ENCODE results near the gene ECE2.

The ECE2 gene

DNA sequence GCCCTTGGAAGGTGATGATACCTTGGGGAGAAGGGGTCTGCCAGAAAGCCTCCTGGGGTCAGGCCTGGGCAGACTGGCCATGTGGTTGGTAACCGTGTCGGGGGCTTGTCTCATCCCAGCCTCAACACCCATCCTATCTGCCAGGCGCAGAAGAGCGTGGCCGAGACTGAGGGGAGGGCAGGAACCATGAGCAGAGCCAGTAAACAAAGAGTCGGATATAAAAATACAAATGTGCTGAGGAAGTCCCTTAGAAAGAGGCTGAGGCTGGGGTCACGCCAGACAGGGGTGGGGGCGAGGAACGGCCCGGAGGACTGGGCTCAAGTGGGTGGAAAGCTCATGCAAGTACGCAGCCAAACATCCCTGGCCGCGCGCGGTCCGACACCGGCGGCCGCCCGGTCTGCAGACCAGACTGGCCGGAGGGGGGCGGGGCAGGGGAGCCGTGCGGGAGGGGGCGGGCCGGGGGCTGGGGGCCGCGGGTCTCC lies 16.4 kb upstream of the ECE2 start:
- Histone ChIP-seq H3K4me3 (ENCODE audit: low read depth, low read length) (no peak overlapping the region), H3K4me1 (ENCODE audit: control insufficient read depth, insufficient read depth, low read length) (no peaks in the 10 kb centered on the region; the same call in 1 of the 2 replicates), H3K36me3 (ENCODE audit: control insufficient read depth in 2 of 2, insufficient read depth in 1 of 2, low read length in 2 of 2) (peaks cover 0 to 6% of the 10 kb centered on the region in 2 experiments; a peak in 1 of 3 replicates), H3K27ac (ENCODE audit: extremely low read depth, low read depth, low read length) (no peak overlapping the region), H3K9me3 (ENCODE audit: control insufficient read depth, insufficient read depth, low read depth, low read length) (no peaks in the 10 kb centered on the region)
- CTCF ChIA-PET = interaction anchor here (1.1 to 1.4 kb wide), 2 partner anchors 8 to 10 kb away, joined by 3 read pairs; partner anchors contain the start of gene EEF1AKMT4
- TF ChIP-seq, protein P1, sequence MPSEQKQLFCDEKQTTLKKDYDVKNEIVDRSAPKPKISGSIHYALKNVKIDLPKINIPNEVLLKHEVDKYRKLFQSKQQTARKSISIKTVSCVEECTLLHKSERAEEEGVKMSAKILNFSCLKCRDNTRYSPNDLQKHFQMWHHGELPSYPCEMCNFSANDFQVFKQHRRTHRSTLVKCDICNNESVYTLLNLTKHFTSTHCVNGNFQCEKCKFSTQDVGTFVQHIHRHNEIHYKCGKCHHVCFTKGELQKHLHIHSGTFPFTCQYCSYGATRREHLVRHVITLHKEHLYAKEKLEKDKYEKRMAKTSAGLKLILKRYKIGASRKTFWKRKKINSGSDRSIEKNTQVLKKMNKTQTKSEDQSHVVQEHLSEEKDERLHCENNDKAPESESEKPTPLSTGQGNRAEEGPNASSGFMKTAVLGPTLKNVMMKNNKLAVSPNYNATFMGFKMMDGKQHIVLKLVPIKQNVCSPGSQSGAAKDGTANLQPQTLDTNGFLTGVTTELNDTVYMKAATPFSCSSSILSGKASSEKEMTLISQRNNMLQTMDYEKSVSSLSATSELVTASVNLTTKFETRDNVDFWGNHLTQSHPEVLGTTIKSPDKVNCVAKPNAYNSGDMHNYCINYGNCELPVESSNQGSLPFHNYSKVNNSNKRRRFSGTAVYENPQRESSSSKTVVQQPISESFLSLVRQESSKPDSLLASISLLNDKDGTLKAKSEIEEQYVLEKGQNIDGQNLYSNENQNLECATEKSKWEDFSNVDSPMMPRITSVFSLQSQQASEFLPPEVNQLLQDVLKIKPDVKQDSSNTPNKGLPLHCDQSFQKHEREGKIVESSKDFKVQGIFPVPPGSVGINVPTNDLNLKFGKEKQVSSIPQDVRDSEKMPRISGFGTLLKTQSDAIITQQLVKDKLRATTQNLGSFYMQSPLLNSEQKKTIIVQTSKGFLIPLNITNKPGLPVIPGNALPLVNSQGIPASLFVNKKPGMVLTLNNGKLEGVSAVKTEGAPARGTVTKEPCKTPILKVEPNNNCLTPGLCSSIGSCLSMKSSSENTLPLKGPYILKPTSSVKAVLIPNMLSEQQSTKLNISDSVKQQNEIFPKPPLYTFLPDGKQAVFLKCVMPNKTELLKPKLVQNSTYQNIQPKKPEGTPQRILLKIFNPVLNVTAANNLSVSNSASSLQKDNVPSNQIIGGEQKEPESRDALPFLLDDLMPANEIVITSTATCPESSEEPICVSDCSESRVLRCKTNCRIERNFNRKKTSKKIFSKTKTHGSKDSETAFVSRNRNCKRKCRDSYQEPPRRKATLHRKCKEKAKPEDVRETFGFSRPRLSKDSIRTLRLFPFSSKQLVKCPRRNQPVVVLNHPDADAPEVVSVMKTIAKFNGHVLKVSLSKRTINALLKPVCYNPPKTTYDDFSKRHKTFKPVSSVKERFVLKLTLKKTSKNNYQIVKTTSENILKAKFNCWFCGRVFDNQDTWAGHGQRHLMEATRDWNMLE (tag by site-specific recombination; conservative IDR thresholded peaks at IDR 0.05; ENCODE audit: low read depth) = no peak
- TF ChIP-seq, protein P2, sequence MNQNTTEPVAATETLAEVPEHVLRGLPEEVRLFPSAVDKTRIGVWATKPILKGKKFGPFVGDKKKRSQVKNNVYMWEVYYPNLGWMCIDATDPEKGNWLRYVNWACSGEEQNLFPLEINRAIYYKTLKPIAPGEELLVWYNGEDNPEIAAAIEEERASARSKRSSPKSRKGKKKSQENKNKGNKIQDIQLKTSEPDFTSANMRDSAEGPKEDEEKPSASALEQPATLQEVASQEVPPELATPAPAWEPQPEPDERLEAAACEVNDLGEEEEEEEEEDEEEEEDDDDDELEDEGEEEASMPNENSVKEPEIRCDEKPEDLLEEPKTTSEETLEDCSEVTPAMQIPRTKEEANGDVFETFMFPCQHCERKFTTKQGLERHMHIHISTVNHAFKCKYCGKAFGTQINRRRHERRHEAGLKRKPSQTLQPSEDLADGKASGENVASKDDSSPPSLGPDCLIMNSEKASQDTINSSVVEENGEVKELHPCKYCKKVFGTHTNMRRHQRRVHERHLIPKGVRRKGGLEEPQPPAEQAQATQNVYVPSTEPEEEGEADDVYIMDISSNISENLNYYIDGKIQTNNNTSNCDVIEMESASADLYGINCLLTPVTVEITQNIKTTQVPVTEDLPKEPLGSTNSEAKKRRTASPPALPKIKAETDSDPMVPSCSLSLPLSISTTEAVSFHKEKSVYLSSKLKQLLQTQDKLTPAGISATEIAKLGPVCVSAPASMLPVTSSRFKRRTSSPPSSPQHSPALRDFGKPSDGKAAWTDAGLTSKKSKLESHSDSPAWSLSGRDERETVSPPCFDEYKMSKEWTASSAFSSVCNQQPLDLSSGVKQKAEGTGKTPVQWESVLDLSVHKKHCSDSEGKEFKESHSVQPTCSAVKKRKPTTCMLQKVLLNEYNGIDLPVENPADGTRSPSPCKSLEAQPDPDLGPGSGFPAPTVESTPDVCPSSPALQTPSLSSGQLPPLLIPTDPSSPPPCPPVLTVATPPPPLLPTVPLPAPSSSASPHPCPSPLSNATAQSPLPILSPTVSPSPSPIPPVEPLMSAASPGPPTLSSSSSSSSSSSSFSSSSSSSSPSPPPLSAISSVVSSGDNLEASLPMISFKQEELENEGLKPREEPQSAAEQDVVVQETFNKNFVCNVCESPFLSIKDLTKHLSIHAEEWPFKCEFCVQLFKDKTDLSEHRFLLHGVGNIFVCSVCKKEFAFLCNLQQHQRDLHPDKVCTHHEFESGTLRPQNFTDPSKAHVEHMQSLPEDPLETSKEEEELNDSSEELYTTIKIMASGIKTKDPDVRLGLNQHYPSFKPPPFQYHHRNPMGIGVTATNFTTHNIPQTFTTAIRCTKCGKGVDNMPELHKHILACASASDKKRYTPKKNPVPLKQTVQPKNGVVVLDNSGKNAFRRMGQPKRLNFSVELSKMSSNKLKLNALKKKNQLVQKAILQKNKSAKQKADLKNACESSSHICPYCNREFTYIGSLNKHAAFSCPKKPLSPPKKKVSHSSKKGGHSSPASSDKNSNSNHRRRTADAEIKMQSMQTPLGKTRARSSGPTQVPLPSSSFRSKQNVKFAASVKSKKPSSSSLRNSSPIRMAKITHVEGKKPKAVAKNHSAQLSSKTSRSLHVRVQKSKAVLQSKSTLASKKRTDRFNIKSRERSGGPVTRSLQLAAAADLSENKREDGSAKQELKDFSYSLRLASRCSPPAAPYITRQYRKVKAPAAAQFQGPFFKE (tag by site-specific recombination; IDR thresholded peaks at IDR 0.05; ENCODE audit: borderline replicate concordance) = no peak
- TF ChIP-seq ZNF133 (tag by site-specific recombination; IDR thresholded peaks at IDR 0.05) = no peak
- POLR2A ChIA-PET = interaction anchor here (1.3 to 1.6 kb wide), 2 partner anchors 10 to 83 kb away, joined by 3 to 4 read pairs; partner anchors contain the start of gene EEF1AKMT4

DNA sequence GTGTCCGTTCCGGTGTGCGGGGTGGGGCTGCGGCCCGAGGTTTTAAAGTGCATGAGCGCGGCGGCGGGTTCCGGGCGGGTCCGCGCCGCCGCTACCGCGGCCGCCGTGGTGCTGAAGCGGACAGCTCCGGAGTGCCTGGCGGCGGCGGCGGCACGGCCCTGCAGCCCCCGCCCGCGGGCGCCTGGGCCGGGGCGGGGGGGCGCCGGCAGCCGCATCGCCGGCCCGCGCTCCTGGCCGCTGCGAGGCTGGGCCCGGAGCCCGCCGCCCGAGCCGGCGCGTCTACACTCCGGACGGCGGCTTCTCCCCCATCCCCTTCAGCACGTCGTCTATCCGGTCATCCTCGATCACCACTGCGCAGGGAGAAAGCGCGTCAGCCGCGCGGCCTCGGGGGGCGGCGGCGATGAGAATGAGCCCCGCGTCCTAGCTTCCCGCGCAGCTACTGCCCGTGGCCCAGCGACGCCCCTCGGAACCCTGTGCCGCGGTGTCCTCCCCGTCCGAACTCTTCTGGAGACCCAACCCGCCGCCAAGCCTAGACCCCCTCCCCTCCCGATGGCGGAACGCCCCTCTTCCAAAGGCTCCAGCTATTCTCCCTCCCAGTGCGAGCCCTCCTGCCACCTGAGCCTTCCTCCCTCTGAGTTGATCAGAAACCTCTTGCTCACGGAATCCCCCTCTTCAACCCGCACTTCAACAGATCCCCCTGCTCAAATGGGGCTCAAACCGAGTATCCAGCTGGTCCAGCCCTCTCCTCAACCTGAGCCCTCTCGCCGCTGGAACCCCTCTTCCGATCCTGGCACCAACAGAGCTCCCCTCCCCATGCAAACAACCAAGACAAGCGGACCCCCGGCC lies 15.7 kb upstream of the ECE2 start:
- Histone ChIP-seq H3K36me3 (ENCODE audit: control insufficient read depth in 2 of 2, insufficient read depth in 1 of 2, low read length in 2 of 2) (peaks cover 0 to 6% of the 10 kb centered on the region in 2 experiments; a peak in 1 of 3 replicates), H3K4me1 (ENCODE audit: control insufficient read depth, insufficient read depth, low read length) (no peaks in the 10 kb centered on the region; the same call in 1 of the 2 replicates), H3K27ac (ENCODE audit: extremely low read depth, low read depth, low read length) (no peak overlapping the region), H3K9me3 (ENCODE audit: control insufficient read depth, insufficient read depth, low read depth, low read length) (no peaks in the 10 kb centered on the region), H3K4me3 (ENCODE audit: low read depth, low read length) (peak overlapping the region; percentile 50)
- ChIA-PET POLR2A (interaction anchor here (1.2 to 1.6 kb wide), 4 partner anchors 10 to 84 kb away, joined by 3 to 4 read pairs (median 3); partner anchors contain the start of gene EEF1AKMT4), CTCF (interaction anchor here (1.1 kb wide), 1 partner anchor 9 kb away, joined by 3 read pairs; no protein-coding TSS in a partner anchor)
- TF ChIP-seq ZNF426 (tag by site-specific recombination; IDR thresholded peaks at IDR 0.05) = no peak
- TF ChIP-seq REPIN1 (tag by site-specific recombination; IDR thresholded peaks at IDR 0.05; ENCODE audit: low read depth) = no peak
- TF ChIP-seq ZFP69B (tag by site-specific recombination; IDR thresholded peaks at IDR 0.05) = no peak
- peak; percentile 15; the same call in 1 of the 2 replicates for TF ChIP-seq BCL11B (tag by site-specific recombination; IDR thresholded peaks at IDR 0.05; ENCODE audit: low read depth)
- TF ChIP-seq, protein P3, sequence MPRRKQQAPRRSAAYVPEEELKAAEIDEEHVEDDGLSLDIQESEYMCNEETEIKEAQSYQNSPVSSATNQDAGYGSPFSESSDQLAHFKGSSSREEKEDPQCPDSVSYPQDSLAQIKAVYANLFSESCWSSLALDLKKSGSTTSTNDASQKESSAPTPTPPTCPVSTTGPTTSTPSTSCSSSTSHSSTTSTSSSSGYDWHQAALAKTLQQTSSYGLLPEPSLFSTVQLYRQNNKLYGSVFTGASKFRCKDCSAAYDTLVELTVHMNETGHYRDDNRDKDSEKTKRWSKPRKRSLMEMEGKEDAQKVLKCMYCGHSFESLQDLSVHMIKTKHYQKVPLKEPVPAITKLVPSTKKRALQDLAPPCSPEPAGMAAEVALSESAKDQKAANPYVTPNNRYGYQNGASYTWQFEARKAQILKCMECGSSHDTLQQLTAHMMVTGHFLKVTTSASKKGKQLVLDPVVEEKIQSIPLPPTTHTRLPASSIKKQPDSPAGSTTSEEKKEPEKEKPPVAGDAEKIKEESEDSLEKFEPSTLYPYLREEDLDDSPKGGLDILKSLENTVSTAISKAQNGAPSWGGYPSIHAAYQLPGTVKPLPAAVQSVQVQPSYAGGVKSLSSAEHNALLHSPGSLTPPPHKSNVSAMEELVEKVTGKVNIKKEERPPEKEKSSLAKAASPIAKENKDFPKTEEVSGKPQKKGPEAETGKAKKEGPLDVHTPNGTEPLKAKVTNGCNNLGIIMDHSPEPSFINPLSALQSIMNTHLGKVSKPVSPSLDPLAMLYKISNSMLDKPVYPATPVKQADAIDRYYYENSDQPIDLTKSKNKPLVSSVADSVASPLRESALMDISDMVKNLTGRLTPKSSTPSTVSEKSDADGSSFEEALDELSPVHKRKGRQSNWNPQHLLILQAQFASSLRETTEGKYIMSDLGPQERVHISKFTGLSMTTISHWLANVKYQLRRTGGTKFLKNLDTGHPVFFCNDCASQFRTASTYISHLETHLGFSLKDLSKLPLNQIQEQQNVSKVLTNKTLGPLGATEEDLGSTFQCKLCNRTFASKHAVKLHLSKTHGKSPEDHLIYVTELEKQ (tag by site-specific recombination; IDR thresholded peaks at IDR 0.05; ENCODE audit: borderline replicate concordance) = no peak
- no peak for TF ChIP-seq ZNF670 (tag by site-specific recombination; IDR thresholded peaks at IDR 0.05; ENCODE audit: low read depth)
- TF ChIP-seq ZNF544 (tag by site-specific recombination; IDR thresholded peaks at IDR 0.05) = no peak
- TF ChIP-seq ZNF837 (tag by site-specific recombination; IDR thresholded peaks at IDR 0.05) = no peak
- TF ChIP-seq, protein P4, sequence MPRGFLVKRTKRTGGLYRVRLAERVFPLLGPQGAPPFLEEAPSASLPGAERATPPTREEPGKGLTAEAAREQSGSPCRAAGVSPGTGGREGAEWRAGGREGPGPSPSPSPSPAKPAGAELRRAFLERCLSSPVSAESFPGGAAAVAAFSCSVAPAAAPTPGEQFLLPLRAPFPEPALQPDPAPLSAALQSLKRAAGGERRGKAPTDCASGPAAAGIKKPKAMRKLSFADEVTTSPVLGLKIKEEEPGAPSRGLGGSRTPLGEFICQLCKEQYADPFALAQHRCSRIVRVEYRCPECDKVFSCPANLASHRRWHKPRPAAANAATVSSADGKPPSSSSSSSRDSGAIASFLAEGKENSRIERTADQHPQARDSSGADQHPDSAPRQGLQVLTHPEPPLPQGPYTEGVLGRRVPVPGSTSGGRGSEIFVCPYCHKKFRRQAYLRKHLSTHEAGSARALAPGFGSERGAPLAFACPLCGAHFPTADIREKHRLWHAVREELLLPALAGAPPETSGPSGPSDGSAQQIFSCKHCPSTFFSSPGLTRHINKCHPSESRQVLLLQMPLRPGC (tag by site-specific recombination; IDR thresholded peaks at IDR 0.05) = no peak
- TF ChIP-seq, protein P5, sequence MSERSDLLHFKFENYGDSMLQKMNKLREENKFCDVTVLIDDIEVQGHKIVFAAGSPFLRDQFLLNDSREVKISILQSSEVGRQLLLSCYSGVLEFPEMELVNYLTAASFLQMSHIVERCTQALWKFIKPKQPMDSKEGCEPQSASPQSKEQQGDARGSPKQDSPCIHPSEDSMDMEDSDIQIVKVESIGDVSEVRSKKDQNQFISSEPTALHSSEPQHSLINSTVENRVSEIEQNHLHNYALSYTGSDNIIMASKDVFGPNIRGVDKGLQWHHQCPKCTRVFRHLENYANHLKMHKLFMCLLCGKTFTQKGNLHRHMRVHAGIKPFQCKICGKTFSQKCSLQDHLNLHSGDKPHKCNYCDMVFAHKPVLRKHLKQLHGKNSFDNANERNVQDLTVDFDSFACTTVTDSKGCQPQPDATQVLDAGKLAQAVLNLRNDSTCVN (tag by site-specific recombination; optimal IDR thresholded peaks at IDR 0.05) = peak; percentile 73

Data from HEK293 (cell line).